Activated CD4-positive, CD25-positive, alpha-beta regulatory T cell (primary cell): ENCODE results near the gene PDCD10.

Experiments
- DNase-seq, 4 experiments: peaks; one replicate each; lab custom pipeline; 2025; lab: John Stamatoyannopoulos, UW

The PDCD10 gene

GRCh38 chr3:167734498-167735232 lies at the start of gene PDCD10:
Gene PDCD10, minus strand, starts transcription at chr3:167734892. Its CDS starts 14,735 bp downstream, at chr3:167720157.
- peak; percentile 81 to 95 (median 94) for DNase-seq

DNA sequence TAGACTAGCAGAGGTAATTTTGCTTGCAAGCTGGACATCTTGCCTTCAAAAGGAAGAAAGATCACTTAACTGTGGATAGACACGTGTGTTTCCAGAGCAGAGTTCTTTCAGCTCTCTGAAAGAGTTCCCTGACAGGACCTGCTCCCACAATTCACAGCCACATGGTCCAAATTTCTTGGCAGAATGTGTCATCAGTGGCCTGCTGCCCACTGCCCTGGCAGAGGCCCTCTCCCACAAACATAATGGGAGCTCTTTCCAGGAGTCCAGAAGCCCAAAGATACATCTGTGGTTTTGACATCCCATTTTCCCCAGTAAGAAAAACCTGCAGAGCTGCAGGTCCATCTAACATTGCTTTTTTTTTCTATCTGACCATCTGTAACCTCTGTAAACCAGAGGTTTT lies 49.1 kb upstream of the PDCD10 start:
- DNase-seq, result no peak

- DNase-seq, result no peak
Observed at GRCh38 chr3:167780214-167780883, 45.7 kb upstream of the PDCD10 start.

GRCh38 chr3:167777356-167777755 lies 42.7 kb upstream of the PDCD10 start:
- no peak for DNase-seq

- no peak for DNase-seq
Observed at GRCh38 chr3:167776066-167776685, 41.5 kb upstream of the PDCD10 start.

DNA sequence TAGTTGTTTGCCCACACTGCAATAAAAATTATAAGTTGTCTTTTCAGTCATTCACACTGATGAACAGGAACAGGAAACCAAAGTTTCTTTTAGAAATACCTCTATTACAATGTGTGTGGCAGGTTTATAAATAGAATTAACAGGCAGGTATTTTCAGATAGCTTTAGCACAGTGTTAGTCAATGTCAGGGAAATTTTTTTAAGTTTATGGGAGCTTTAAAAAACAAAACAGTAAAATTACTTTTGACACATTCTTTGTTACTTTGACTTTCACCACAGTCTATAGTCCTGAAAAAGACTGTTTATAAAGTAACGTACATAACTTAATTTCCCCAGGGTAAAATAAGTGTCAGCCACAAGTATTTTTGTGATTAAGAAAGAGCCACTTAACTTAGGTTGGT lies 38.9 kb upstream of the PDCD10 start:
- no peak for DNase-seq

DNA sequence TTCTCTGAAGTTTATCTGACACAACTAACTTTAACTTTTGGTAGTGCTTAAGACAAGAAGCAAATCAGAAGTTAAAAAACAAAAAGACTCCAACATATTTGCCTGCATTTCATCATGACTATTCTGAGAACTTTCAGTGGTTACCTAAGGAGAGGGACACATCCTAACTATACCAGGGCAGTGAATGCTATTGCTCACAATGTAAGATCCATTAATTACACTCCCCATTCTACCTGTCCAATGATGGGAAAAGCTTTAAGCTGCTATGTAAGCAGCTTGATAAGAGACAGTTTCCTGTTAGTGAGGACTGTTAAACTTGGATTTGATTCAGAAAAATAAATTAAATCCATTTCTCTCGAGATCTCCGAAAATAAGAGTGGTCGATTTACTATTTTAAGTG lies 38.3 kb upstream of the PDCD10 start:
- DNase-seq, result no peak

- DNase-seq, result no peak
Observed at GRCh38 chr3:167762296-167762695, 27.6 kb upstream of the PDCD10 start.

DNA sequence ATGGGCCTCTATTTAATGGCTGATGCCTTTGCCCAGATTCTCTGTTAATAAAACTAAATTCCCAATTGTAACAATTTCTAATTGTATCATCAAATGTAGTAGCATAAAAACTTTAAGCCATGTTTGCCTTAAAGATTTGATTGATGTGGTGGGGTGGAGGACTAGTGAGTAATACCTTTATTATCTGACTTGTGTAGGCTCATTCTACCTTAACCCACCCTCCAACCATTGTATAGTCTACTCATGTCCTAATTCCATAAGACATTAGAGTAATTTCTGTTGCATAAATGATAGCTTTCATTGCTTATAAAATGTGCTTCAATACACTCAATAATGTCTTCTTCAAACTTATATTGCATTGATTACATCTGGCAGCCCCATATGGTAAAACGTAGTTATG lies 26.6 kb upstream of the PDCD10 start:
- no peak for DNase-seq

DNA sequence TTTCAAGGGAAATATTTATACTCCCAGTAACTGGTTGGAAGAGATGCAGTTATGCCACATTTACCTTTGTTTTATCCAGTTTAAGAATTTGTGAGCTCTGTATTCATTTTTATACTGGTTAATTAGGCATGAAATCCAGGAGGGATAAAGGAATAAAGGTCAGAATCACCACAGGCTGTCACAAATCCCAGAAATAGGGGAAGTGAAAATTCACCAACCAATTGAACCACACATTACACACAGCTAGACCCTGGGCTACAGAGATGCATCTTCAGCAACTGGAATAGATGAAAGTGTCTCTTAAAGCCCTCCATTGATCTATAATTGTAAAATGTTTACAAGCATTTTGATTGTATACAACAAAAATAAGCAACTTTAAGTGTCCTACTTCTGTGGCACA lies 19.4 kb upstream of the PDCD10 start:
- DNase-seq, result no peak

GRCh38 chr3:167750272-167750971 lies 15.7 kb upstream of the PDCD10 start:
- no peak for DNase-seq

DNA sequence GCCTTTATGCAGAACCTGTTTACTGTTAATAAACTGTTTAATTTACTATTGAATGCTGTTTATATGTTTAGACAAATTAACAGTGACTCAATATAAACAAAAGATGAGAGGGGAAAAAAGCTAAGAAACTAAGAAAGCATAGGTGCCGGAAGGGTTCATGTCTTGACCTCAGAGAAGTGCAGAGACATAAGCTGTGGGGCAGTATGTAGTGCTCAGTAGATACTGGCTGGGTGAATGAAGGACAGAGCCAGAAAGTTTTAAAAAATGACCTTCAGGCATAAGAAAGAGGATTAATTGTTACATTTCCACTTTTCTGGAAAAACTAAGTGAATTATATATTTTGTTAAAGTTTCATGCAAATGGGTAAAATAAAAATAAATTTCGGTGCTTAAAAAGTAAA lies 15.0 kb upstream of the PDCD10 start:
- DNase-seq, result no peak

- no peak for DNase-seq
Observed at GRCh38 chr3:167749209-167749608, 14.5 kb upstream of the PDCD10 start.

GRCh38 chr3:167743799-167744198 lies 9.1 kb upstream of the PDCD10 start:
- no peak for DNase-seq

GRCh38 chr3:167742338-167742737 lies 7.6 kb upstream of the PDCD10 start:
- DNase-seq, result no peak

- DNase-seq, result peak in 1 of 4 experiments; percentile 4
Observed at GRCh38 chr3:167740961-167741587, 6.4 kb upstream of the PDCD10 start.

GRCh38 chr3:167739190-167739810 lies 4.6 kb upstream of the PDCD10 start:
- no peak for DNase-seq

- no peak for DNase-seq
Observed at GRCh38 chr3:167738037-167738436, 3.3 kb upstream of the PDCD10 start.

DNA sequence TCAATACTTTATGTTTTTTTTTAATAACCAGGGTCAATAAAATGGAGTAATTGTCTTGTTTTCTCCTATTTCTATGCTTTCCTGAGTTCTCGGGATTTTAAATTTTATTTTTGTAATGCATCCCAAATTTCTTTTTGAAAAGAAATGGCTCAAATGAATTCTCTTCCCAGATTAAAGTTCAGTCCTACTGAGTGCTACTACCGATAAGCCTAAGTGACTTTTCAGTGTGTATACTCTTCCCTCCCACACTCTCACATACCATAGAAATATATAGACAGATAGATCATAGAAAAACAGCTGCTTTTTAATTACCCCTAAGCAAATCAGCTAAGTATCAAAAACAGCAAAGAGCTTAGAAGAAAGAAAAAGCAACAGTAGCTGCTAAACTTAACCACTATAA lies 2.3 kb upstream of the PDCD10 start:
- no peak for DNase-seq

- no peak for DNase-seq
Observed at GRCh38 chr3:167736264-167736787, 1.6 kb upstream of the PDCD10 start.
